Brain pericyte (primary cell): Measurements from ENCODE around the gene CSH1.
"Not testable (repeated sequence)": the region's sequence is repeated elsewhere in the genome, so short reads cannot be mapped to it uniquely, and the experiment has no call there.

ENCODE experiments used
- DNase-seq: peaks from one replicate; pipeline ENCODE4 v3.0.0-alpha.2; 2012; ENCODE audit warnings: low read depth, low spot score

CSH1 gene

GRCh38 chr17:63869491-63870291 is 26.7 kb downstream of the CSH1 start:
- not testable (repeated sequence) for DNase-seq

- DNase-seq = not testable (repeated sequence)
These were observed 29.7 kb downstream of the CSH1 start for GRCh38 chr17:63866625-63867024.

- no peak for DNase-seq
These were observed 37.1 kb downstream of the CSH1 start for GRCh38 chr17:63859257-63859656.

- not testable (repeated sequence) for DNase-seq
These were observed 39.9 kb downstream of the CSH1 start for GRCh38 chr17:63856425-63856824.

- no peak for DNase-seq
These were observed 41.2 kb downstream of the CSH1 start for GRCh38 chr17:63855185-63855584.

- DNase-seq = no peak
These were observed 41.7 kb downstream of the CSH1 start for GRCh38 chr17:63854709-63855108.

GRCh38 chr17:63853260-63853659 is 43.1 kb downstream of the CSH1 start:
- DNase-seq = no peak

- DNase-seq = no peak
These were observed 46.0 kb downstream of the CSH1 start for GRCh38 chr17:63850401-63850800.

GRCh38 chr17:63848834-63849689 is 47.3 kb downstream of the CSH1 start:
- DNase-seq = peak; percentile 67

GRCh38 chr17:63847525-63848249 is 48.7 kb downstream of the CSH1 start:
- no peak for DNase-seq

- DNase-seq = no peak
These were observed 50.9 kb downstream of the CSH1 start for GRCh38 chr17:63845509-63845908.
